DMS79 treated with DMSO at 0.1 percent for 48 hours (cell line): ENCODE measurements around the gene SAMD10.
"Not testable (repeated sequence)": the region's sequence is repeated elsewhere in the genome, so short reads cannot be mapped to it uniquely, and the experiment has no call there.

Source experiments
- DNase-seq: peaks from one replicate; lab custom pipeline; 2025; lab: John Stamatoyannopoulos, UW

The SAMD10 gene

DNA sequence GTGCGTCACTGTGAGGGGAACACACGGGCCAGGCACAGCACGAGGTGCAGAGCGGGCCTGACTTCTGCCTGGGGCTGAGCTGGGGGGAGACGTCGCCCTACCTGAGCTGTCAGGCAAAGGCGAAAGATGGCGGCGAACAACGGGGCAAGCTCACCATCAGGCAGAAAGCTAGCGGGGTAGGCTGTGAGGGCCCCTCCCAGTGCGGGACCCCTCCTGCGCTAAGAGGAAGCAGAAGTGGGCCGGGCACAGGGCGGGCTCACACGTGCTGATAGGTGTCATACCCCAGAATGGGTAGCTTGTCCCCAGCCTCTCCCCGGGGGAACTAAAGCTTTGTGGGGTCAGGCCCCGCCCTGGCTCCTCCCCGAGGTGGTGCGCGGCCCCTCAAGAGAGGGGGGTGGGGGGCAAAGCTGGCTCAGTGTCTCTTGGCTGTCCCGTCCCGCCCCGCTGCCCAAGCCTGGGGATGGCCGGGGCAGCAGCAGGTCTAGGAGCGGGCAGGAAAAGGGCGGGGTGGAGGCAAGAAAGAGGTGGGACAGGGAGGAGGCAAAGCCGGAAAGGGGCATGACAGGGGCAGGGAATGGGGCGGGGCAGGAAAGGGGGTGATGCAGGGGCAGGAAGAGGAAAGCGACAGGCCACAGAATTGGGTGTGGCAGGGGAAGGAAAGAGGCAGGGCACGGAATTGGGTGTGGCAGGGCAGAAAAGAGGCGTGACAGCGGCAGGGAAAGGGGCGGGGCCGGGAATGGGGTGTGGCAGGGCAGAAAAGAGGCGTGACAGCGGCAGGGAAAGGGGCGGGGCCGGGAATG is 38.0 kb downstream of the SAMD10 start:
- no peak for DNase-seq

DNA sequence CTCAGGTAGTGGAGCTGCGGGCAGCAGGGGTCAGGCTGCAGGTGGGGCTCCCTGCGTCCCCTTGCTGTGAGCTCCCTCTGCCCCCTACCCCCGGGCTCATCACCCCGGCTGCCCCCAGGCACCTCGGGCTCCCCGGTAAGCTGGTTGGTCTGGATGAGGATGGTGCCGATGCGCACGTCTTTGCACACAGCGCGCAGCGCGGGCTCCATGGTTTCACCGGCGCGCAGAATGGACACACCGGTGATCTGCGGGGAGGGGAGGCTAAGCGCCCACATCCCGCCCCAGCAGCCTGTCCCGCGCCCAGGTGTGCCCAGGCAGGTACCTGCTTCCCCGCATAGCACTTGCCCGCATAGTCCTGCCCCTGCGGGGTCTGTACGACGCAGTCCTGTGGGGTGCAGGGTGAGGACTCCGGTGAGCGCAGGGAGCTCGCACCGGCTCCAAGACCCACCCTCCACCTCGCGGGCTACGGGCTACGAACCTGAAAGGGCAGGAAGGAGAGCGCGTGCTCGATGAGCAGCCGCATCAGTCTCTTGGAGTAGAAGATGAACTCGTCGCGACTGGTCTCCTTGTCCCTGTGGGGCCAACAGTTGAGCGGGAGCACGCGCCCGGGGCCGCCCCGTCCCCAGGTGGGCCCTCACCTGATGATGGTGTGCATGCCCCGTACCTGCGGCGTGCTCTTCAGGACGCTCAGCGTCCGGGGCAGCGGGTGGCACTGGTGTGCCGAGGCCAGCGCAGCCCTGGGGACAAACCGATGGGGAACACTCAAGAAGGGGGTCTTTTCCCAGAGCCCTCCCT is 38.8 kb downstream of the SAMD10 start:
- DNase-seq: no peak

DNA sequence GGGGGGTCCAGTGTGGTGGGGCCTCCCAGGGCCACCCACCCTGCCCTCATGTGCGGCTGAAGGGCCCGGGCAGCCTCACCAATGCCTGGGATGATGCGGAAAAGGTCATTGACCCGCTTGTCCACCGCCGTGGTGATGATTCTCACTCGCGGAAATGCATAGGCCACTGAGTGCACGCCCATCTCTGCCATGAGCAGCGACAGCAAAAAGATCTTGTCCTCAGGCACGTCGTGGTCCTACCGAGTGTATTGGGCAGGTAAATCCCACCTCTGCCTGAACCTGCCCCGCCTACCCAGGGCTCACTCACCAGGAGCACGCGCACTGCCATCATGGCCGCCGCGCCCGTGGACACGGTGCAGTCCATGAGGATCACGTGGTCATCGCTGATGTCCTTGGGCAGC is 39.4 kb downstream of the SAMD10 start:
- no peak for DNase-seq

GRCh38 chr20:63939061-63939935 is 40.1 kb downstream of the SAMD10 start:
- DNase-seq: no peak

DNA sequence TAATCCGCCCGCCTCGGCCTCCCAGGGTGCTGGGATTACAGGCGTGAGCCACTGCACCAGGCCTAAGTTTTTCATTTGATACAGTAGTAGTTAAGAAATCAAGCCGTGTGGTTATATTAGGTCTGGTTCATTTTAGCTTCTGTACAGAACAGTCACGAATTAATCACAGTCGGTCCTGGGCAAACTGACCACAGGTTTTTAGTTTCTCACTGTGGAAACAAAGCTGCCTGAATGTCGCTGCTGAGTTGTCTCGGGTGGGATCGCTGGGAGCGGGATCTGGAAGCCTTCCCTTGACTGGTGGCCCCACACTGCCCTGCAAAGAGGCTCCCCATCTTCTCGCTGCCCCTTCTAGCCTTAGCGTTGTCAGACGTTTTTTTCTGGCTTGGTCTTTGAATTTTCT is 41.8 kb downstream of the SAMD10 start:
- DNase-seq: no peak

DNA sequence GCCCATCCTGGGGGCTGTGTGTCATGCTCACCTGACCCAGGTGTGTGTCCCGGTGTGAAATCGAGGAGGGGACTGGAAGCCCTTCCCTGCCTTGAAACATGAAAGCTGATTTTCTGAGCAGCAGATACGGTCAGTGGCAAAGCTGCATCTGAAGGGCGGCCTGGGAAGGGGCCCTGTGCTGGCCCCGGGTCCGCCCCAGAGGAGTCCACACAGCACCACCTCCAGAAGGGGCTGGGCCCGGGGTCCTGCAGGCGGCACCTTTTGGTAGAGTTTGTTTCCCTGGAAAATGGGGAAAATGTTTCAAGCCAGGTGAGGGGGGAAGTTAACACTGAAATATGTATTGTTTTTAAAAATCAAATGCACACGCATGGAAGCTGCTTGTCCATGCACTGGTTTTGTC is 44.0 kb downstream of the SAMD10 start:
- DNase-seq: no peak

GRCh38 chr20:63934271-63935068 is 45.0 kb downstream of the SAMD10 start:
- no peak for DNase-seq

GRCh38 chr20:63933646-63934045 is 45.8 kb downstream of the SAMD10 start:
- DNase-seq: no peak

DNA sequence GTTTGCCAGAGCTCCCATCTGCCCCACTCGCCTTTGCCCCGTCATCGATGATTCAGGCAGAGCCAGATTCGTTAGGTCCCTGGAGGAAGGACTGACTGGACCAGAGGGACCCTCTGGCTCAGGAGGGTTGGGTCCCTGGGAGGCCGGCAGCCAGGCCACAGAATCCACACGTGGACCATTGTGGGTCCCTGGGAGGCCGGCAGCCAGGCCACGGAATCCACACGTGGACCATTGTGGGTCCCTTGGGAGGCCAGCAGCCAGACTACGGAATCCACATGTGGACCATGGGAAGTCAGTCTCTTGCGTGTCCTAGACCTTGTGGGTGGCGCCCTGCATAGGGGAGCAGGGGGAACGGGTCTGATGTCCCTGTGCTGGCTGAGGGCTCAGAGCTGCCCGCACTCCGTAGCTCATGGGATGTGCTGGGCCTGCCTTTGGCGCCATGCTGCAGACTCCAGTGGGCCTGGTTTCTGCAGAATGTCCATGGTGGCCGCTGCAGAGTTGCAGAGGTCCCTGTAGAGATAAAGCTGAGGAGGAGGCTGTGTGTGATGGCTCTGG is 46.8 kb downstream of the SAMD10 start:
- DNase-seq: no peak

GRCh38 chr20:63931735-63932134 is 47.7 kb downstream of the SAMD10 start:
- no peak for DNase-seq

DNA sequence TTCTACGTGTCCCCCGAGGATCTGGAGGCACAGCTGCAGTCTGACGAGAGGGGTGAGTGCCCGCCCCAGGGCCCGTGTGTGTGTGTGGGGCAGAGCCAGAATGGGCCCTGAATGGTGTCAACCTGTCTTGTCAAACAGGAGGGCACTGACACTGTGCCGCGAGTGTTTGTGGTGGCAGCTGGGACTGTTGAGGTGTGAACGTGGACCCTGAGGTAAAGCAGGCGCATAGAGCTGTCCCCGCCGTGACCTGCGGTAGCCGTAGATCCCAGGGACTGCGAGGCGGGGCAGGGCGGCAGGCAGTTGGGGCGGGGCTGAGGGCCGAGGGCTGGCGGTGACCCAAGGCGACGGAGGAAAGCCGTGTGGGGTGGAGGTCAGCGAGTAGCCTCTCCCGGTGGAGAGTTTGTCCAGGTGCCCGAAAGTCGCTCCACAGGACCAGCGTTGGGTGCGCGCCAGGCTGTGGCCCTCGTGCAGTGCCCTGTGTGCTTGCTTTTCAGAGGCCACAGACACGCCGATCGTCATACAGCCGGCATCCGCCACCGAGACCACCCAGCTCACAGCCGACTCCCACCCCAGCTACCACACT is 48.4 kb downstream of the SAMD10 start:
- DNase-seq: no peak

GRCh38 chr20:63929473-63929883 is 50.0 kb downstream of the SAMD10 start:
- DNase-seq: not testable (repeated sequence)

GRCh38 chr20:63929071-63929470 is 50.4 kb downstream of the SAMD10 start:
- no peak for DNase-seq

DNA sequence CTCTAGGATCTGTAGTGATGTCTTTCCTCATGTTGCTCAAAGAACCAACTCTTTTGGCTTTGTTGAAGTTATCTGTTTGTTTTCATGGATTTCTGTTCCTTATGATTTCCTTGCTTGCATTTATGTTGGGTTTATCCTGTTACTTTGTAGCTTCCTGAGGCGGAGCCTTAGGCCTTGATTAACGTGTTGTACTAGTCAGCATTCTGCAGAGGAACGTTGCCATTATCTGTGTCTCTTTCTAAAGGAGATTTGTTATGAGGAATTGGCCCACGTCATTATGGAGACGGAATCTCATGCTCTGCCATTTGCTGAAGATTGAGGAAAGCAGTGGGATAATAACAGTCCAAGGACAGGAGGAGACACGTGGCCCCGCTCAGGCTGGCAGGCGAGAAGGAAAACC is 53.1 kb downstream of the SAMD10 start:
- no peak for DNase-seq

DNA sequence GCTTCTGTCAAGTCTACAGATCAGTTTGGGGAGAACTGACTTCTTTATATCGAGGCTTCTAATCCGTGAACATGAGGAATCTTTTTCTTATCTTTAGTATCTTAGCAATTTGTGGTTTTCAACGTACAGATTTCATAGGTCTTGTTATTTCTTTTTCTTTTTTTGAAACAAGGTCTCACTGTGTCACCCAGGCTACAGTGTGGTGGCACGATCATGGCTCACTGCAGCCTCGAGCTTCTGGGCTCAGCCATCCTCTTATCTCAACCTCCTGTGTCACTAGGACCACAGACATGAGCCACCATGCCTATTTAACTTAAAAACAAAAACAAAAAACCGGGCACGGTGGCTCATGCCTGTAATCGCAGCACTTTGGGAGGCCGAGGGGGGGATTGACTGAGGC is 55.2 kb downstream of the SAMD10 start:
- no peak for DNase-seq
